Thyroid gland (tissue), 4 donors: ENCODE results near the gene PLEKHH2. TPM values are rescaled to one million over a fixed set of nuclear protein-coding genes. Genes with fewer than 3 reads are reported as not detected.

ENCODE experiments used
- DNase-seq, 2 donors: peaks; one replicate each; pipeline ENCODE4 v3.0.0-alpha.2; 2019
- H3K27ac ChIP-seq, 3 donors: fragments of 200-600 bp; sonication (generic); 1 replicate in 2 of 3; 2 replicates in 1 of 3; pipeline ENCODE4 v1.5.1; 2016 to 2019; ENCODE audit warnings: mild to moderate bottlenecking in 1 of 3, moderate library complexity in 1 of 3
- H3K27me3 ChIP-seq: fragments of 200-600 bp; sonication (generic); one replicate; pipeline ENCODE4 v1.5.1; 2019
- H3K36me3 ChIP-seq, 2 donors: fragments of 200-600 bp; sonication (generic); one replicate each; pipeline ENCODE4 v1.5.1; 2016 to 2019
- H3K4me1 ChIP-seq, 2 donors: fragments of 200-600 bp; sonication (generic); one replicate each; pipeline ENCODE4 v1.5.1; 2017 to 2019
- H3K4me3 ChIP-seq, 3 donors: fragments of 200-600 bp; sonication (generic); replicated peaks in 1 of 3; 1 replicate in 2 of 3; 2 replicates in 1 of 3; pipeline ENCODE4 v1.5.1; 2016; ENCODE audit warnings: mild to moderate bottlenecking in 1 of 3
- H3K9me3 ChIP-seq: fragments of 200-600 bp; sonication (generic); one replicate; pipeline ENCODE4 v1.5.1; 2017
- CTCF ChIP-seq, 6 experiments: fragments of 200-600 bp in 3 of 6; fragments of 450-650 bp in 3 of 6; sonication (generic) in 3 of 6; IDR thresholded peaks; one replicate each; pipeline ENCODE4 v1.5.1; 2016 to 2019; ENCODE audit warnings: antibody characterized with exemption in 6 of 6, mild to moderate bottlenecking in 2 of 6, inconsistent platforms in 1 of 6, moderate library complexity in 1 of 6
- POLR2A ChIP-seq, 2 donors: fragments of 450-650 bp; IDR thresholded peaks; one replicate each; pipeline ENCODE4 v1.6.1; 2017; ENCODE audit warnings: antibody characterized with exemption in 2 of 2, mild to moderate bottlenecking in 2 of 2, moderate library complexity in 1 of 2
- WGBS, 2 donors: methylation state at CpG; one replicate each; pipeline ENCODE4 v1.1.5; 2017; 5-methylcytosine and 5-hydroxymethylcytosine counted together
- intact Hi-C: fragments of 100-400 bp; cut with DNase I; formaldehyde crosslinking; loops from one replicate; pipeline ENCODE4 v1.15.1; 2023
- total RNA-seq, 4 donors: library from RNA; depleted of rRNA; stranded (reverse); fragments of >200 nt; gene quantifications; one replicate each; pipeline ENCODE4 v1.2.3, GENCODE V29; 2016

PLEKHH2 gene
- total RNA-seq, 4 donors from 2014 or later, result 15.3 to 29.8 (median 22.4) TPM

GRCh38 chr2:43776324-43776723 lies 139.3 kb downstream of the PLEKHH2 start:
- 81 to 93% methylated on average over 1 of the region's 1 CpG for whole genome bisulfite sequencing, 2 donors
- TF ChIP-seq CTCF (IDR thresholded peaks at IDR 0.05), result no peak
- TF ChIP-seq POLR2A (IDR thresholded peaks at IDR 0.05), result no peak
- intact Hi-C loops, result loop anchor here (10.0 kb wide), 1 partner anchor 218 kb away; the partner anchor contains the start of gene LRPPRC

GRCh38 chr2:43777306-43777926 lies 140.4 kb downstream of the PLEKHH2 start:
- intact Hi-C loops, result loop anchor here (10.0 kb wide), 1 partner anchor 217 kb away; the partner anchor contains the start of gene LRPPRC
- WGBS, 2 donors, result 97 to 98% methylated on average over 8 of the region's 8 CpGs
- no peaks in the 10 kb centered on the region for H3K36me3 ChIP-seq
- no peak overlapping the region for H3K27ac ChIP-seq
- no peak for TF ChIP-seq POLR2A (IDR thresholded peaks at IDR 0.05)
- TF ChIP-seq CTCF (IDR thresholded peaks at IDR 0.05), result no peak
- H3K27me3 ChIP-seq, result no peaks in the 10 kb centered on the region
- H3K4me1 ChIP-seq, result no peaks in the 10 kb centered on the region
- no peaks in the 10 kb centered on the region for H3K9me3 ChIP-seq
- H3K4me3 ChIP-seq, result no peak overlapping the region
- DNase-seq, result no peak

More at GRCh38 chr2:43776324-43776723, 139.3 kb downstream of the PLEKHH2 start:
- Histone ChIP-seq H3K27ac (no peak overlapping the region), H3K9me3 (no peaks in the 10 kb centered on the region), H3K36me3 (no peaks in the 10 kb centered on the region), H3K4me1 (no peaks in the 10 kb centered on the region), H3K27me3 (no peaks in the 10 kb centered on the region), H3K4me3 (no peak overlapping the region)
- no peak for DNase-seq

GRCh38 chr2:43778233-43778632 lies 141.2 kb downstream of the PLEKHH2 start:
- DNase-seq, result no peak
- TF ChIP-seq CTCF (IDR thresholded peaks at IDR 0.05) (no peak), POLR2A (IDR thresholded peaks at IDR 0.05) (no peak)
- intact Hi-C loops, result loop anchor here (10.0 kb wide), 1 partner anchor 217 kb away; the partner anchor contains the start of gene LRPPRC
- Histone ChIP-seq H3K27me3 (no peaks in the 10 kb centered on the region), H3K4me3 (no peak overlapping the region), H3K9me3 (no peaks in the 10 kb centered on the region), H3K36me3 (no peaks in the 10 kb centered on the region), H3K4me1 (no peaks in the 10 kb centered on the region), H3K27ac (no peak overlapping the region)
- 95 to 96% methylated on average over 8 of the region's 8 CpGs for WGBS, 2 donors

- intact Hi-C loops, result no loop called here
- H3K4me3 ChIP-seq, result no peak overlapping the region
- H3K9me3 ChIP-seq, result no peaks in the 10 kb centered on the region
- H3K27ac ChIP-seq, result no peak overlapping the region
- peaks cover 0 to 4% of the 10 kb centered on the region in 2 donors for H3K4me1 ChIP-seq
- TF ChIP-seq POLR2A (IDR thresholded peaks at IDR 0.05) (no peak), CTCF (IDR thresholded peaks at IDR 0.05) (no peak)
- DNase-seq, result no peak
- H3K27me3 ChIP-seq, result no peaks in the 10 kb centered on the region
- peaks cover 4 to 15% of the 10 kb centered on the region in 2 donors for H3K36me3 ChIP-seq
Measured at GRCh38 chr2:43787895-43788294, 150.8 kb downstream of the PLEKHH2 start.

- Histone ChIP-seq H3K4me1 (peaks cover 0 to 4% of the 10 kb centered on the region in 2 donors), H3K27me3 (no peaks in the 10 kb centered on the region), H3K9me3 (no peaks in the 10 kb centered on the region), H3K4me3 (no peak overlapping the region), H3K36me3 (peaks cover 4 to 15% of the 10 kb centered on the region in 2 donors), H3K27ac (peak overlapping the region in 1 of 3 donors; percentile 43)
- no peak for TF ChIP-seq POLR2A (IDR thresholded peaks at IDR 0.05)
- TF ChIP-seq CTCF (IDR thresholded peaks at IDR 0.05), result no peak
- WGBS, 2 donors, result 89 to 93% methylated on average over 1 of the region's 1 CpG
- intact Hi-C loops, result no loop called here
- DNase-seq, result no peak
Measured at GRCh38 chr2:43788646-43789045, 151.6 kb downstream of the PLEKHH2 start.
